GM12801 (cell line): ENCODE results near the gene CARHSP1.

Source experiments
- CTCF ChIP-seq: IDR thresholded peaks from one replicate; pipeline ENCODE4 v1.5.1; 2011; ENCODE audit warnings: control low read depth; ENCODE audit not compliant: insufficient read length; ENCODE audit errors: extremely low read depth

The CARHSP1 gene

GRCh38 chr16:8882725-8883377 is 14.0 kb upstream of the CARHSP1 start:
- TF ChIP-seq CTCF: no peak

- TF ChIP-seq CTCF: no peak
Observed at GRCh38 chr16:8882041-8882617, 13.3 kb upstream of the CARHSP1 start, which contains the start of gene LITAFD. LITAFD (plus strand) TSS chr16:8882351; CDS start chr16:8884356, 2,005 bp downstream.

GRCh38 chr16:8880839-8881510 is 12.2 kb upstream of the CARHSP1 start:
- no peak for TF ChIP-seq CTCF

GRCh38 chr16:8878523-8878911 is 9.7 kb upstream of the CARHSP1 start:
- no peak for TF ChIP-seq CTCF

- TF ChIP-seq CTCF: no peak
Observed at GRCh38 chr16:8877894-8878522, 9.2 kb upstream of the CARHSP1 start.

- no peak for TF ChIP-seq CTCF
Observed at GRCh38 chr16:8874388-8874787, 5.6 kb upstream of the CARHSP1 start.

GRCh38 chr16:8872967-8873865 is 4.4 kb upstream of the CARHSP1 start:
- no peak for TF ChIP-seq CTCF
